ENCODE results near the gene GDPD1. TPM values are rescaled to one million over a fixed set of nuclear protein-coding genes. Genes with fewer than 3 reads are reported as not detected.

The GDPD1 gene
- total and polyA plus RNA-seq, 4 donors, result 0.51 to 3.8 (median 1.5) TPM; not detected in 1

GRCh38 chr17:59266745-59267144, 46.4 kb downstream of the GDPD1 start:
- H3K27ac ChIP-seq (ENCODE audit: low read depth in 1 of 2, low read length in 2 of 2), result no peak overlapping the region
- DNase-seq (no peak), ATAC-seq (ENCODE audit: low FRiP score) (no peak)
- H3K4me3 ChIP-seq (ENCODE audit: low read length in 2 of 2), result no peak overlapping the region
- H3K4me1 ChIP-seq (ENCODE audit: control insufficient read depth in 1 of 2, insufficient read depth in 2 of 2, low read length in 2 of 2), result no peaks in the 10 kb centered on the region
- no peaks in the 10 kb centered on the region for H3K27me3 ChIP-seq (ENCODE audit: control insufficient read depth in 1 of 2, insufficient read depth in 2 of 2, low read length in 1 of 2)
- no peaks in the 10 kb centered on the region for H3K9me3 ChIP-seq (ENCODE audit: control insufficient read depth, low read length)
- H3K36me3 ChIP-seq (ENCODE audit: control insufficient read depth in 1 of 2, insufficient read depth in 2 of 2, low read length in 1 of 2), result no peaks in the 10 kb centered on the region
- 81 to 86% methylated on average over 4 of the region's 4 CpGs for WGBS, 2 donors
- intact Hi-C loops (cut with DNase I), result no loop called here

- DNase-seq (no peak), ATAC-seq (ENCODE audit: low FRiP score) (no peak)
- 91 to 93% methylated on average over 5 of the region's 5 CpGs for WGBS, 2 donors
- H3K36me3 ChIP-seq (ENCODE audit: control insufficient read depth in 1 of 2, insufficient read depth in 2 of 2, low read length in 1 of 2), result no peaks in the 10 kb centered on the region
- H3K9me3 ChIP-seq (ENCODE audit: control insufficient read depth, low read length), result no peaks in the 10 kb centered on the region
- no peak overlapping the region for H3K27ac ChIP-seq (ENCODE audit: low read depth in 1 of 2, low read length in 2 of 2)
- H3K27me3 ChIP-seq (ENCODE audit: control insufficient read depth in 1 of 2, insufficient read depth in 2 of 2, low read length in 1 of 2), result no peaks in the 10 kb centered on the region
- no peak overlapping the region for H3K4me3 ChIP-seq (ENCODE audit: low read length in 2 of 2)
- H3K4me1 ChIP-seq (ENCODE audit: control insufficient read depth in 1 of 2, insufficient read depth in 2 of 2, low read length in 2 of 2), result no peaks in the 10 kb centered on the region
- intact Hi-C loops (cut with DNase I), result no loop called here
Observed at GRCh38 chr17:59267776-59268175, 47.5 kb downstream of the GDPD1 start.

GRCh38 chr17:59275618-59276017, 55.3 kb downstream of the GDPD1 start:
- Histone ChIP-seq H3K4me3 (ENCODE audit: low read length in 2 of 2) (no peak overlapping the region), H3K36me3 (ENCODE audit: control insufficient read depth in 1 of 2, insufficient read depth in 2 of 2, low read length in 1 of 2) (no peaks in the 10 kb centered on the region), H3K9me3 (ENCODE audit: control insufficient read depth, low read length) (no peaks in the 10 kb centered on the region), H3K27me3 (ENCODE audit: control insufficient read depth in 1 of 2, insufficient read depth in 2 of 2, low read length in 1 of 2) (no peaks in the 10 kb centered on the region), H3K4me1 (ENCODE audit: control insufficient read depth in 1 of 2, insufficient read depth in 2 of 2, low read length in 2 of 2) (no peaks in the 10 kb centered on the region), H3K27ac (ENCODE audit: low read depth in 1 of 2, low read length in 2 of 2) (no peak overlapping the region)
- no peak for DNase-seq
- 71 to 85% methylated on average over 1 of the region's 1 CpG for WGBS, 2 donors
- intact Hi-C loops (cut with DNase I), result no loop called here
- ATAC-seq (ENCODE audit: low FRiP score), result no peak

GRCh38 chr17:59277031-59277430, 56.7 kb downstream of the GDPD1 start:
- Histone ChIP-seq H3K4me1 (ENCODE audit: control insufficient read depth in 1 of 2, insufficient read depth in 2 of 2, low read length in 2 of 2) (no peaks in the 10 kb centered on the region), H3K9me3 (ENCODE audit: control insufficient read depth, low read length) (no peaks in the 10 kb centered on the region), H3K27me3 (ENCODE audit: control insufficient read depth in 1 of 2, insufficient read depth in 2 of 2, low read length in 1 of 2) (no peaks in the 10 kb centered on the region), H3K36me3 (ENCODE audit: control insufficient read depth in 1 of 2, insufficient read depth in 2 of 2, low read length in 1 of 2) (no peaks in the 10 kb centered on the region), H3K27ac (ENCODE audit: low read depth in 1 of 2, low read length in 2 of 2) (no peak overlapping the region), H3K4me3 (ENCODE audit: low read length in 2 of 2) (no peak overlapping the region)
- WGBS, 2 donors, result 93 to 96% methylated on average over 4 of the region's 4 CpGs
- DNase-seq (no peak), ATAC-seq (ENCODE audit: low FRiP score) (no peak)
- intact Hi-C loops (cut with DNase I), result no loop called here

- Histone ChIP-seq H3K4me3 (ENCODE audit: low read length in 2 of 2) (no peak overlapping the region), H3K9me3 (ENCODE audit: control insufficient read depth, low read length) (no peaks in the 10 kb centered on the region), H3K36me3 (ENCODE audit: control insufficient read depth in 1 of 2, insufficient read depth in 2 of 2, low read length in 1 of 2) (no peaks in the 10 kb centered on the region), H3K4me1 (ENCODE audit: control insufficient read depth in 1 of 2, insufficient read depth in 2 of 2, low read length in 2 of 2) (no peaks in the 10 kb centered on the region), H3K27ac (ENCODE audit: low read depth in 1 of 2, low read length in 2 of 2) (no peak overlapping the region), H3K27me3 (ENCODE audit: control insufficient read depth in 1 of 2, insufficient read depth in 2 of 2, low read length in 1 of 2) (no peaks in the 10 kb centered on the region)
- ATAC-seq (ENCODE audit: low FRiP score), result no peak
- intact Hi-C loops (cut with DNase I), result no loop called here
- 83 to 87% methylated on average over 4 of the region's 4 CpGs for WGBS, 2 donors
- no peak for DNase-seq
Observed at GRCh38 chr17:59278406-59278805, 58.1 kb downstream of the GDPD1 start.

GRCh38 chr17:59284317-59284716, 64.0 kb downstream of the GDPD1 start:
- no peaks in the 10 kb centered on the region for H3K4me1 ChIP-seq (ENCODE audit: control insufficient read depth in 1 of 2, insufficient read depth in 2 of 2, low read length in 2 of 2)
- ATAC-seq (ENCODE audit: low FRiP score) (no peak), DNase-seq (no peak)
- no peaks in the 10 kb centered on the region for H3K27me3 ChIP-seq (ENCODE audit: control insufficient read depth in 1 of 2, insufficient read depth in 2 of 2, low read length in 1 of 2)
- intact Hi-C loops (cut with DNase I), result no loop called here
- H3K36me3 ChIP-seq (ENCODE audit: control insufficient read depth in 1 of 2, insufficient read depth in 2 of 2, low read length in 1 of 2), result no peaks in the 10 kb centered on the region
- H3K27ac ChIP-seq (ENCODE audit: low read depth in 1 of 2, low read length in 2 of 2), result no peak overlapping the region
- 64 to 69% methylated on average over 4 of the region's 4 CpGs for WGBS, 2 donors
- H3K9me3 ChIP-seq (ENCODE audit: control insufficient read depth, low read length), result no peaks in the 10 kb centered on the region
- no peak overlapping the region for H3K4me3 ChIP-seq (ENCODE audit: low read length in 2 of 2)

- Histone ChIP-seq H3K36me3 (ENCODE audit: control insufficient read depth in 1 of 2, insufficient read depth in 2 of 2, low read length in 1 of 2) (no peaks in the 10 kb centered on the region), H3K27ac (ENCODE audit: low read depth in 1 of 2, low read length in 2 of 2) (no peak overlapping the region), H3K9me3 (ENCODE audit: control insufficient read depth, low read length) (no peaks in the 10 kb centered on the region), H3K4me3 (ENCODE audit: low read length in 2 of 2) (no peak overlapping the region), H3K27me3 (ENCODE audit: control insufficient read depth in 1 of 2, insufficient read depth in 2 of 2, low read length in 1 of 2) (no peaks in the 10 kb centered on the region), H3K4me1 (ENCODE audit: control insufficient read depth in 1 of 2, insufficient read depth in 2 of 2, low read length in 2 of 2) (no peaks in the 10 kb centered on the region)
- ATAC-seq (ENCODE audit: low FRiP score) (no peak), DNase-seq (no peak)
- 48 to 55% methylated on average over 1 of the region's 1 CpG for WGBS, 2 donors
- intact Hi-C loops (cut with DNase I), result no loop called here
Observed at GRCh38 chr17:59287452-59287851, 67.1 kb downstream of the GDPD1 start.

- 73 to 78% methylated on average over 3 of the region's 3 CpGs for WGBS, 2 donors
- no peak overlapping the region for H3K4me3 ChIP-seq (ENCODE audit: low read length in 2 of 2)
- intact Hi-C loops (cut with DNase I), result no loop called here
- H3K27me3 ChIP-seq (ENCODE audit: control insufficient read depth in 1 of 2, insufficient read depth in 2 of 2, low read length in 1 of 2), result no peaks in the 10 kb centered on the region
- ATAC-seq (ENCODE audit: low FRiP score), result no peak
- H3K36me3 ChIP-seq (ENCODE audit: control insufficient read depth in 1 of 2, insufficient read depth in 2 of 2, low read length in 1 of 2), result no peaks in the 10 kb centered on the region
- H3K9me3 ChIP-seq (ENCODE audit: control insufficient read depth, low read length), result no peaks in the 10 kb centered on the region
- no peak for DNase-seq
- no peak overlapping the region for H3K27ac ChIP-seq (ENCODE audit: low read depth in 1 of 2, low read length in 2 of 2)
- no peaks in the 10 kb centered on the region for H3K4me1 ChIP-seq (ENCODE audit: control insufficient read depth in 1 of 2, insufficient read depth in 2 of 2, low read length in 2 of 2)
Observed at GRCh38 chr17:59287891-59288290, 67.6 kb downstream of the GDPD1 start.

- DNase-seq (no peak), ATAC-seq (ENCODE audit: low FRiP score) (no peak)
- no peak overlapping the region for H3K4me3 ChIP-seq (ENCODE audit: low read length in 2 of 2)
- H3K27me3 ChIP-seq (ENCODE audit: control insufficient read depth in 1 of 2, insufficient read depth in 2 of 2, low read length in 1 of 2), result no peaks in the 10 kb centered on the region
- H3K4me1 ChIP-seq (ENCODE audit: control insufficient read depth in 1 of 2, insufficient read depth in 2 of 2, low read length in 2 of 2), result no peaks in the 10 kb centered on the region
- H3K27ac ChIP-seq (ENCODE audit: low read depth in 1 of 2, low read length in 2 of 2), result no peak overlapping the region
- intact Hi-C loops (cut with DNase I), result no loop called here
- WGBS, 2 donors, result 71 to 74% methylated on average over 3 of the region's 3 CpGs
- H3K36me3 ChIP-seq (ENCODE audit: control insufficient read depth in 1 of 2, insufficient read depth in 2 of 2, low read length in 1 of 2), result no peaks in the 10 kb centered on the region
- no peaks in the 10 kb centered on the region for H3K9me3 ChIP-seq (ENCODE audit: control insufficient read depth, low read length)
Observed at GRCh38 chr17:59289981-59290301, 69.6 kb downstream of the GDPD1 start.
